ENCODE data around the gene TRIM66. TPM values are rescaled to one million over a fixed set of nuclear protein-coding genes. Genes with fewer than 3 reads are reported as not detected.

Gene TRIM66
- total RNA-seq, 1 donor from 2014 or later, result 15.0 TPM

- H3K27ac ChIP-seq, result peak overlapping the region; percentile 88
- intact Hi-C loops (cut with DNase I), result no loop called here
- H3K4me1 ChIP-seq, result peaks cover 30% of the 10 kb centered on the region
- peak; percentile 13 for TF ChIP-seq CTCF (IDR thresholded peaks at IDR 0.05)
- DNase-seq (peak; percentile 97), ATAC-seq (peak; percentile 99)
- H3K9me3 ChIP-seq, result no peaks in the 10 kb centered on the region
- no peaks in the 10 kb centered on the region for H3K27me3 ChIP-seq
- H3K36me3 ChIP-seq, result peaks cover 57% of the 10 kb centered on the region
- peak overlapping the region; percentile 73 for H3K4me3 ChIP-seq
Observed at GRCh38 chr11:8688414-8689362, 6.2 kb upstream of the TRIM66 start.

GRCh38 chr11:8686325-8686724, 3.9 kb upstream of the TRIM66 start:
- DNase-seq (no peak), ATAC-seq (no peak)
- Histone ChIP-seq H3K27me3 (no peaks in the 10 kb centered on the region), H3K36me3 (peaks cover 34% of the 10 kb centered on the region), H3K4me3 (no peak overlapping the region), H3K9me3 (no peaks in the 10 kb centered on the region), H3K27ac (no peak overlapping the region), H3K4me1 (peaks cover 36% of the 10 kb centered on the region)
- no peak for TF ChIP-seq CTCF (IDR thresholded peaks at IDR 0.05)
- intact Hi-C loops (cut with DNase I), result no loop called here

GRCh38 chr11:8685820-8686219, 3.4 kb upstream of the TRIM66 start:
- no peak for TF ChIP-seq CTCF (IDR thresholded peaks at IDR 0.05)
- intact Hi-C loops (cut with DNase I), result no loop called here
- Histone ChIP-seq H3K27ac (no peak overlapping the region), H3K4me3 (no peak overlapping the region), H3K36me3 (peaks cover 34% of the 10 kb centered on the region), H3K27me3 (no peaks in the 10 kb centered on the region), H3K4me1 (peaks cover 36% of the 10 kb centered on the region), H3K9me3 (no peaks in the 10 kb centered on the region)
- ATAC-seq, result no peak
- no peak for DNase-seq

GRCh38 chr11:8685306-8685705, 2.8 kb upstream of the TRIM66 start:
- DNase-seq (no peak), ATAC-seq (no peak)
- H3K27ac ChIP-seq, result no peak overlapping the region
- no peaks in the 10 kb centered on the region for H3K9me3 ChIP-seq
- no peak overlapping the region for H3K4me3 ChIP-seq
- no peaks in the 10 kb centered on the region for H3K27me3 ChIP-seq
- intact Hi-C loops (cut with DNase I), result no loop called here
- peaks cover 34% of the 10 kb centered on the region for H3K36me3 ChIP-seq
- no peak for TF ChIP-seq CTCF (IDR thresholded peaks at IDR 0.05)
- peaks cover 36% of the 10 kb centered on the region for H3K4me1 ChIP-seq

GRCh38 chr11:8684600-8685290, 2.3 kb upstream of the TRIM66 start:
- peak overlapping the region; percentile 98 for H3K4me3 ChIP-seq
- H3K27me3 ChIP-seq, result no peaks in the 10 kb centered on the region
- intact Hi-C loops (cut with DNase I), result no loop called here
- ATAC-seq, result no peak
- no peaks in the 10 kb centered on the region for H3K9me3 ChIP-seq
- H3K36me3 ChIP-seq, result peaks cover 34% of the 10 kb centered on the region
- H3K4me1 ChIP-seq, result peaks cover 36% of the 10 kb centered on the region
- DNase-seq, result no peak
- no peak for TF ChIP-seq CTCF (IDR thresholded peaks at IDR 0.05)
- peak overlapping the region; percentile 99 for H3K27ac ChIP-seq
